ENCODE results near the gene L3MBTL4. TPM values are rescaled to one million over a fixed set of nuclear protein-coding genes. Genes with fewer than 3 reads are reported as not detected.
"Not testable (repeated sequence)": the region's sequence is repeated elsewhere in the genome, so short reads cannot be mapped to it uniquely, and the experiment has no call there.

L3MBTL4 gene
- total and polyA plus RNA-seq, 12 donors: 3.9 to 22.6 (median 8.7) TPM

- intact Hi-C loops (cut with DNase I): no loop called here
- 72 to 83% (median 78%) methylated on average over 5 of the region's 5 CpGs for WGBS, 4 donors
Observed at GRCh38 chr18:6052449-6052913, 362.2 kb downstream of the L3MBTL4 start.

GRCh38 chr18:6047596-6047995 is 367.1 kb downstream of the L3MBTL4 start:
- intact Hi-C loops (cut with DNase I): loop anchor here in 1 of 2 donors (10.0 kb wide), 1 partner anchor 87 kb away; no protein-coding TSS in a partner anchor
- WGBS, 4 donors: 92 to 100% (median 95%) methylated on average over 2 of the region's 2 CpGs
- H3K4me3 ChIP-seq; H3K27ac ChIP-seq; DNase-seq; H3K9me3 ChIP-seq (replicated peaks in 1 of 3); H3K36me3 ChIP-seq (replicated peaks in 1 of 2); H3K27me3 ChIP-seq; H3K4me1 ChIP-seq (replicated peaks in 1 of 2): not testable (repeated sequence)

More at GRCh38 chr18:6052449-6052913, 362.2 kb downstream of the L3MBTL4 start:
- H3K36me3 ChIP-seq (replicated peaks in 1 of 2): no peaks in the 10 kb centered on the region
- H3K4me1 ChIP-seq (replicated peaks in 1 of 2): peaks cover 0 to 5% of the 10 kb centered on the region in 2 donors
- DNase-seq: peak in 3 of 7 donors; percentile 10 to 20 (median 16)
- H3K27ac ChIP-seq: no peak overlapping the region
- no peaks in the 10 kb centered on the region for H3K27me3 ChIP-seq
- no peaks in the 10 kb centered on the region for H3K9me3 ChIP-seq (replicated peaks in 1 of 3)
- H3K4me3 ChIP-seq: no peak overlapping the region
- TF ChIP-seq POLR2A (IDR thresholded peaks at IDR 0.05): no peak
- TF ChIP-seq CTCF (IDR thresholded peaks at IDR 0.05): no peak

- H3K27me3 ChIP-seq: no peaks in the 10 kb centered on the region
- intact Hi-C loops (cut with DNase I): loop anchor here in 1 of 2 donors (10.0 kb wide), 1 partner anchor 90 kb away; no protein-coding TSS in a partner anchor
- no peak overlapping the region for H3K4me3 ChIP-seq
- DNase-seq: no peak
- H3K4me1 ChIP-seq (replicated peaks in 1 of 2): no peaks in the 10 kb centered on the region
- H3K27ac ChIP-seq: no peak overlapping the region
- no peaks in the 10 kb centered on the region for H3K36me3 ChIP-seq (replicated peaks in 1 of 2)
- TF ChIP-seq POLR2A (IDR thresholded peaks at IDR 0.05) (no peak), CTCF (IDR thresholded peaks at IDR 0.05) (no peak)
- no peaks in the 10 kb centered on the region for H3K9me3 ChIP-seq (replicated peaks in 1 of 3)
Observed at GRCh38 chr18:6044773-6045172, 369.9 kb downstream of the L3MBTL4 start.

- WGBS, 4 donors: 46 to 69% (median 63%) methylated on average over 1 of the region's 1 CpG
- TF ChIP-seq CTCF (IDR thresholded peaks at IDR 0.05) (no peak), POLR2A (IDR thresholded peaks at IDR 0.05) (no peak)
- intact Hi-C loops (cut with DNase I): loop anchor here in 1 of 2 donors (10.0 kb wide), 1 partner anchor 90 kb away; no protein-coding TSS in a partner anchor
- Histone ChIP-seq H3K36me3 (replicated peaks in 1 of 2) (no peaks in the 10 kb centered on the region), H3K27ac (no peak overlapping the region), H3K27me3 (no peaks in the 10 kb centered on the region), H3K4me1 (replicated peaks in 1 of 2) (no peaks in the 10 kb centered on the region), H3K4me3 (no peak overlapping the region), H3K9me3 (replicated peaks in 1 of 3) (no peaks in the 10 kb centered on the region)
- DNase-seq: no peak
Observed at GRCh38 chr18:6044319-6044718, 370.4 kb downstream of the L3MBTL4 start.

- Histone ChIP-seq H3K36me3 (replicated peaks in 1 of 2) (no peaks in the 10 kb centered on the region), H3K9me3 (replicated peaks in 1 of 3) (peaks cover 0 to 6% (median 4%) of the 10 kb centered on the region in 3 donors), H3K4me1 (replicated peaks in 1 of 2) (no peaks in the 10 kb centered on the region), H3K27me3 (no peaks in the 10 kb centered on the region), H3K4me3 (no peak overlapping the region), H3K27ac (no peak overlapping the region)
- WGBS, 4 donors: 86 to 97% (median 92%) methylated on average over 2 of the region's 2 CpGs
- intact Hi-C loops (cut with DNase I): no loop called here
- no peak for TF ChIP-seq POLR2A (IDR thresholded peaks at IDR 0.05)
- TF ChIP-seq CTCF (IDR thresholded peaks at IDR 0.05): no peak
- no peak for DNase-seq
Observed at GRCh38 chr18:6039055-6039454, 375.7 kb downstream of the L3MBTL4 start.

Data from adrenal gland (tissue), 12 donors.